ENCODE results near the gene SLFN12L. TPM values are rescaled to one million over a fixed set of nuclear protein-coding genes. Genes with fewer than 3 reads are reported as not detected.
"Not testable (repeated sequence)": the region's sequence is repeated elsewhere in the genome, so short reads cannot be mapped to it uniquely, and the experiment has no call there.

Gene SLFN12L
- total RNA-seq, 1 experiment from 2014 or later, result not detected

- no peak overlapping the region for H3K18ac ChIP-seq (ENCODE audit: insufficient read length, low read depth, low read length)
- H4K20me1 ChIP-seq (ENCODE audit: control insufficient read depth, insufficient read depth, insufficient read length), result no peaks in the 10 kb centered on the region
- H3K9me3 Mint-ChIP-seq, result no peaks in the 10 kb centered on the region
- no peak overlapping the region for H4K8ac ChIP-seq (replicated peaks; ENCODE audit: insufficient read length, low read depth, low read length)
- H3K27ac Mint-ChIP-seq, result no peak overlapping the region
- no peak overlapping the region for H4K5ac ChIP-seq (ENCODE audit: insufficient read length, low read depth, low read length)
- H3T11ph ChIP-seq (ENCODE audit: low read length), result no peak overlapping the region
- no CpG with 5 or more reads among the region's 13 CpGs for WGBS (ENCODE audit: extremely low coverage, insufficient read length, low lambda C conversion rate)
- no peak overlapping the region for H2AK5ac ChIP-seq (ENCODE audit: insufficient read length, low read length)
- no peaks in the 10 kb centered on the region for H3K4me1 ChIP-seq (ENCODE audit: insufficient read depth, low read length)
- no peak overlapping the region for H3K56ac ChIP-seq (ENCODE audit: insufficient read length, low read depth, low read length)
- H2BK5ac ChIP-seq (ENCODE audit: insufficient read length, low read length), result no peak overlapping the region
- H3K79me1 ChIP-seq (ENCODE audit: insufficient read depth, low read depth, low read length, poor library complexity, severe bottlenecking), result no peaks in the 10 kb centered on the region
- H3K4ac ChIP-seq (ENCODE audit: low read depth, low read length), result no peak overlapping the region
- no peak overlapping the region for H2BK120ac ChIP-seq (ENCODE audit: low read depth, low read length, poor library complexity, severe bottlenecking)
- H3K14ac ChIP-seq (ENCODE audit: insufficient read depth, low read length), result no peak overlapping the region
- no peak overlapping the region for H2BK20ac ChIP-seq (ENCODE audit: low read depth, low read length, poor library complexity, severe bottlenecking)
- H2AFZ ChIP-seq (ENCODE audit: low read length), result no peak overlapping the region
- no peaks in the 10 kb centered on the region for H3K27me3 ChIP-seq (ENCODE audit: insufficient read depth, low read length)
- H3K36me3 Mint-ChIP-seq (ENCODE audit: insufficient read depth in 1 of 3, low read depth in 3 of 3), result no peaks in the 10 kb centered on the region
- no peak for DNase-seq
- H3K9me3 ChIP-seq (ENCODE audit: control insufficient read depth, low read depth, low read length), result no peaks in the 10 kb centered on the region
- no peak overlapping the region for H4K91ac ChIP-seq (ENCODE audit: insufficient read length, low read depth, low read length)
- no peaks in the 10 kb centered on the region for H3K23me2 ChIP-seq (ENCODE audit: insufficient read length, low read depth, low read length, poor library complexity, severe bottlenecking)
- no peaks in the 10 kb centered on the region for H3K27me3 Mint-ChIP-seq (ENCODE audit: low read depth)
- no peak overlapping the region for H3K4me3 Mint-ChIP-seq
- no peak overlapping the region for H3K23ac ChIP-seq (ENCODE audit: insufficient read length, low read depth, low read length)
- no peak overlapping the region for H2BK12ac ChIP-seq (ENCODE audit: insufficient read length, low read depth, low read length)
- H2BK15ac ChIP-seq (ENCODE audit: low read depth, low read length), result no peak overlapping the region
- H3K4me2 ChIP-seq (ENCODE audit: insufficient read depth, insufficient read length, low read length), result no peak overlapping the region
- H3K79me2 ChIP-seq (ENCODE audit: insufficient read depth, low read length), result no peaks in the 10 kb centered on the region
- TF ChIP-seq CTCF (conservative IDR thresholded peaks at IDR 0.05), result no peak
- H3K27ac ChIP-seq (ENCODE audit: insufficient read length, low read depth, low read length), result no peak overlapping the region
- H3K4me1 Mint-ChIP-seq, result peaks cover 0 to 3% of the 10 kb centered on the region in 2 experiments; a peak in 1 of 4 replicates
- H3K9ac ChIP-seq (ENCODE audit: extremely low read depth, insufficient read length, low read length), result no peak overlapping the region
Measured at GRCh38 chr17:35536664-35537171, 760 bp downstream of the SLFN12L start.

- H3K4ac ChIP-seq (ENCODE audit: low read depth, low read length); H3K4me1 ChIP-seq (ENCODE audit: insufficient read depth, low read length); H3K4me2 ChIP-seq (ENCODE audit: insufficient read depth, insufficient read length, low read length); H3K23me2 ChIP-seq (ENCODE audit: insufficient read length, low read depth, low read length, poor library complexity, severe bottlenecking); H3K27me3 Mint-ChIP-seq (ENCODE audit: low read depth); H3K79me2 ChIP-seq (ENCODE audit: insufficient read depth, low read length); H2BK20ac ChIP-seq (ENCODE audit: low read depth, low read length, poor library complexity, severe bottlenecking); H3K56ac ChIP-seq (ENCODE audit: insufficient read length, low read depth, low read length); H4K8ac ChIP-seq (replicated peaks; ENCODE audit: insufficient read length, low read depth, low read length); H2BK120ac ChIP-seq (ENCODE audit: low read depth, low read length, poor library complexity, severe bottlenecking); H4K20me1 ChIP-seq (ENCODE audit: control insufficient read depth, insufficient read depth, insufficient read length); H3K9me3 ChIP-seq (ENCODE audit: control insufficient read depth, low read depth, low read length); H3K9ac ChIP-seq (ENCODE audit: extremely low read depth, insufficient read length, low read length); H3K4me1 Mint-ChIP-seq; H3K14ac ChIP-seq (ENCODE audit: insufficient read depth, low read length); H4K5ac ChIP-seq (ENCODE audit: insufficient read length, low read depth, low read length); H4K91ac ChIP-seq (ENCODE audit: insufficient read length, low read depth, low read length); H3K27me3 ChIP-seq (ENCODE audit: insufficient read depth, low read length); H3K36me3 Mint-ChIP-seq (ENCODE audit: insufficient read depth in 1 of 3, low read depth in 3 of 3); H3K23ac ChIP-seq (ENCODE audit: insufficient read length, low read depth, low read length); H3K18ac ChIP-seq (ENCODE audit: insufficient read length, low read depth, low read length); H2AFZ ChIP-seq (ENCODE audit: low read length); H2BK15ac ChIP-seq (ENCODE audit: low read depth, low read length); H3K27ac Mint-ChIP-seq; H2BK5ac ChIP-seq (ENCODE audit: insufficient read length, low read length); H3T11ph ChIP-seq (ENCODE audit: low read length); H3K4me3 Mint-ChIP-seq; DNase-seq; H2BK12ac ChIP-seq (ENCODE audit: insufficient read length, low read depth, low read length); H2AK5ac ChIP-seq (ENCODE audit: insufficient read length, low read length); H3K27ac ChIP-seq (ENCODE audit: insufficient read length, low read depth, low read length); H3K9me3 Mint-ChIP-seq; H3K79me1 ChIP-seq (ENCODE audit: insufficient read depth, low read depth, low read length, poor library complexity, severe bottlenecking): not testable (repeated sequence)
- WGBS (ENCODE audit: extremely low coverage, insufficient read length, low lambda C conversion rate), result no CpG with 5 or more reads among the region's 9 CpGs
Measured at GRCh38 chr17:35535406-35535805, 2.1 kb downstream of the SLFN12L start.
